GM12872 (cell line): Measurements from ENCODE around the gene TNFAIP8L1.

Experiments used
- TF ChIP-seq, protein P1 (sequence below): IDR thresholded peaks from 3 replicates; pipeline ENCODE4 v1.5.1; 2011; ENCODE audit warnings: low read depth, mild to moderate bottlenecking, low read length, moderate library complexity; ENCODE audit not compliant: insufficient read depth

The TNFAIP8L1 gene

DNA sequence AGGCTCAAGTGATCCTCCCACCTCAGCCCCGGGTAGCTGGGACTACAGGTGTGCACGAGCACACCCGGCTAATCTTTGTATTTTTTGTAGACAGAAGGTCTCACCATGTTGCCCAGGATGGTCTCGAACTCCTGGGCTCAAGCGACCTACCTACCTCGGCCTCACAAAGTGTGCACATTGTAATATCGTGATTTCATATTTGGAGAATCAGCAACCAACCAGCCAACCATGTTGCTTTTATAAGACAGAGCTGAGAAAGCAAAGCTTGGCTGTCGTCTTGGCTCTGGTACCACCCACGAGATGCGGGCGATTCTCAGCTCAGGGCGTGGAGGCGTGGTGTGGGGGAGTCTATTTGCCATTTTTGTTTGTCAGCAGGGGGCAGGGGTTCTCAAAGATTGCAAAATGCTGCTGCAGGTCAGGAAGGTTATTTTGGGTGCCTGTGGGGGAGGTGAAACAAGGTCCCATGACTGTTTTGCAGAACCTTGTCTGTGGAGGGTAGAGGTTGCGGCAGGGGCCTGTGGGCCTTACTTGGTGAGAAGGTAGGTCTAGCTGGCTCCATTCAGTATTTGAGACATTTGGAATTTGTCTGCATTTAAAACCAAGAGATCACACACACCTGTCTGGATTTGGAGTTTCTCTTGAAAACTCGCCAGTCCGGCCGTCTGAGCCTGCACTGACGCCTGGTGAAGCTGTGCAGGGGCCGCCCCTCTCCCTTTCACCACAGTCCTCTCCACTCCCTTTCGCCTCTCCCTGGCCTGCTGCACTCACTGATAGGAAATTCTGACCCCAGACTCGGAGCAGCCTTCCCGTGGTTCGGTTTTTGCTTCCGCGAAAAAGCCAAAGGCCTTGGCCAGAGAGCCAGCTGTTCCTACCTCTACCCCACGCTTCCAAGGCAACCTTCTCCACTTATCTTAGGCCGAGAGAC, 15.4 kb downstream of the TNFAIP8L1 start:
- TF ChIP-seq, protein P1, sequence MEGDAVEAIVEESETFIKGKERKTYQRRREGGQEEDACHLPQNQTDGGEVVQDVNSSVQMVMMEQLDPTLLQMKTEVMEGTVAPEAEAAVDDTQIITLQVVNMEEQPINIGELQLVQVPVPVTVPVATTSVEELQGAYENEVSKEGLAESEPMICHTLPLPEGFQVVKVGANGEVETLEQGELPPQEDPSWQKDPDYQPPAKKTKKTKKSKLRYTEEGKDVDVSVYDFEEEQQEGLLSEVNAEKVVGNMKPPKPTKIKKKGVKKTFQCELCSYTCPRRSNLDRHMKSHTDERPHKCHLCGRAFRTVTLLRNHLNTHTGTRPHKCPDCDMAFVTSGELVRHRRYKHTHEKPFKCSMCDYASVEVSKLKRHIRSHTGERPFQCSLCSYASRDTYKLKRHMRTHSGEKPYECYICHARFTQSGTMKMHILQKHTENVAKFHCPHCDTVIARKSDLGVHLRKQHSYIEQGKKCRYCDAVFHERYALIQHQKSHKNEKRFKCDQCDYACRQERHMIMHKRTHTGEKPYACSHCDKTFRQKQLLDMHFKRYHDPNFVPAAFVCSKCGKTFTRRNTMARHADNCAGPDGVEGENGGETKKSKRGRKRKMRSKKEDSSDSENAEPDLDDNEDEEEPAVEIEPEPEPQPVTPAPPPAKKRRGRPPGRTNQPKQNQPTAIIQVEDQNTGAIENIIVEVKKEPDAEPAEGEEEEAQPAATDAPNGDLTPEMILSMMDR = no peak

DNA sequence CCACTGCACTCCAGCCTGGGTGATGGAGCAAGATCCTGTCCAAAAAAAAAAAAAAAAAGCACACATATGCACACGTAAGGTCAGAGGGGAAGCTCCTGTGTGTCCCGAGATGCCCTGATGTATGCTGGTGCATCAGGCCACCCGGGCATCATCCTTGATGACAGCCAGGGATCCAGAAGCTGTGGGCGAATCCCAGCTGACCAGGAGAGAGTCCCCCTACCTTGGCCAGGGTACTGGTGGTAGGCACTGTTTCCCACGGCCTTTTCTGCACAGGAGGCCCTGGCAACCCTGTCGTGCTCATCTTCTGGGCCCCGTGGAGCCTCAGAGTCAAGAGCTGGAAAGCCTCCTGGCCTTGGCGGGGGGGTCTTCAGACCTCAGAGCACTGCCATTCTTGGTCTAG, 16.8 kb downstream of the TNFAIP8L1 start:
- TF ChIP-seq, protein P1 = no peak

DNA sequence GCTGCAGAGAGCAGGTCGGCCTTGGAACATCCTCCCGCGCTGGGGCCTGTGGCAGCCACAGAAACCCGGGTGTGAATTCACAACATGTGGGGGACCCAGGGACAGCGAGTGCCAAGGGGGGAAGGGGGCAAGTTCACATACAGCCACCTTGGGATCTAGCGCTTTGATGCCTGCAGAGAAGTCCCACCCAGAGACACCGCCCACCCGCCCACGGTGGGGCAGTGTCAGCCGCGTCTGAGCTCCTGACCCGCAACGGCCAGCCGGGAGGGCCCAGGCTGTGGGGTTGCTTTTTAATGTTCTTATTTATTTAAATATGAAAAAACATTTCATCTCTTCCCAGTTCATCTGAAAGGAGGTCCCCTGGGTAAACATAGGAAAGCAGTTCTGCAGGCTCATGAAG, 17.9 kb downstream of the TNFAIP8L1 start:
- TF ChIP-seq, protein P1 = no peak

DNA sequence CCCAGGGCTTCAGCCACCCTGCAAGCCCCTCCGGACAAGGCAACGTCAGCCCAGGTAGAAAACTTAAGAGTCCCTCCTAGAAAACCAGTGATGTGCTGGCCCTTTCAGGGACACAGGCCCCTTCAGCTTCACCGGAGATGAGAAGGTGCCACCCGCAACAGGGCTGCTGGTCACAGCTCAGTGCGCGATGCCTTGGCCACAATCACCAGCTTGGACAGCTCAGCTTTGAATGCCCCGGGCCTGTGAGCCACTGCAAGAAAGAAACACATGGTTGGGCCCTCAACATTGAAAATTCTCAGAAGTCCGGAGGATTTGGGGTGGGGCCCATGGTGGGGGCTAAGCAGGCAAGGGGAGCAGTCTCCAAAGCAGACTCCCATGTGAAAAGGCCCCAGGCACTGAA, 18.5 kb downstream of the TNFAIP8L1 start:
- TF ChIP-seq, protein P1 = no peak

DNA sequence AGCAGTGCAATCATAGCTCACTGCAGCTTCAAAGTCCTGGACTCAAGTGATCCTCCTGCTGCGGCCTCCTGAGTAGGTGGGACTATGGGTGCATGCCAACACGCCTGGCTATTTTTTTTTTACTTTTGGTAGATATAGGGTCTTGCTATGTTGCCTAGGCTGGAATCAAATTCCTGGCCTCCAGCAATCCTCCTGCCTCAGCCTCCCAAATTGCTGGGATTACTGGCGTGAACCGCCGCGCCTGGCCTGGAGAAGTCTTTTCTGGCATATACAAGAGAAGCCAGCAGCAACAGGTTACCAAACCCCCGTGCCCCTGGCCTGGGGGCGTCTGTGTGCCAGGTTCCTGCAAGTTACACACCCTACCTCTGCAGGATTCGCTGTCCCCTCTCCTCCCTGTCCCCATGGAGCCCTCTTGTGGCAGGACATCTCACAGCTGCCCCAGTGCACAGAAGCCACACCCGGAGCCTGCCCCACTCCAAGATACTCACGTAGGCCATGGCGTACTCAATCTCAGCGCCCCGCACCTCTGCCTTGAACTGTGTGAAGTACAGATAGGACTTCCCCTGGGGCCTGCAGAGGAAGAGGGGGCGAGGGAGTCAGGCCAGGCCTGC, 21.0 kb downstream of the TNFAIP8L1 start:
- TF ChIP-seq, protein P1 = peak; percentile 28; the same call in 1 of the 3 replicates

DNA sequence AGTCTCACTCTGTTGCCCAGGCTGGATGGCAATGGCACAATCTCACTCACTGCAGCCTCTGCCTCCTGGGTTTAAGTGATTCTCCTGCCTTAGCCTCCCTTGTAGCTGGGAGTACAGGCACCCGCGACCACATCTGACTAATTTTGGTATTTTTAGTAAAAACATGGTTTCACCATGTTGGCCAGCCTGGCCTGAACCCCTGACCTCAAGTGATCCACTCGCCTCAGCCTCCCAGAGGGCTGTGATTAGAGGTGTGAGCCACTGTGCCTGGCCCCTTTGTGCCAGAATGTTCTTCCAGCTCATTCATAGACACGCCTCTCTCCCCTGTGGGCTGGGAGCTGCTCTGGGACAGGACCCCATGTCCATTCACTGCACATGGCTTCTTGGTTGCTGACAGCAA, 21.7 kb downstream of the TNFAIP8L1 start:
- TF ChIP-seq, protein P1 = no peak

DNA sequence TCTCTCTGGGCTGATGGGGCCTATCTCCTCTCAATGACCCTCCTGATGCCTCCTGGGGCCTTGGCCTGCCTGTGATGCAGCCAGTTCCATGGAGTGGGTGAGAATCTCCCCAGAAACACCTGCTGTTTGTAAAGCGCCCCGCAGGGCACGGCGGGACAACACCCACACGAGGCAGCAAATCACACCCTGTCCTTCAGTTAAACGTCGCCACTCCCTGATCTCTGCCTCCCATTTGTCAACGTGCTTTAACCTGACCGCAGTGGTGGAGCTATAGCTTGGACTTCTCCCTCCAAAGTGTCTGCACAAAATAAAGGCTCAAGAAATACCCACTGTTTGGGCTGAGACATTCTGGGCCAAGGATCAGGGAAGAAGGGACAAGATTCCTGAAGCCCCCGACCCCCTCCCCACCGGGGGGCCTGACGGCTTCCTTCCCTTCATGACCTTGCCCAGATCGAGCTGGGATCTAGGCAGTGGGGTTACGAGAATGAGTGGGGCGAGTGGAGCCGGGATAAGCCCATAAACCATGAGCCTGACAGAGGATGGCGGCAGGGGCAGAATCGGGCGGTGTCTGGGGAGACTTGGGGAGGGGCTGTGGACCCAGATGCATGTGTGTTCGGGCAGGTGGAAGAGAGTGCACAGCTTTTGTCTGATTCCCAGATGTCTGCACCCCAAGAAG, 22.8 kb downstream of the TNFAIP8L1 start:
- TF ChIP-seq, protein P1 = no peak
